Measurements from ENCODE around the gene MTERF2.

Gene MTERF2

GRCh38 chr12:106978035-106978800 lies 8.7 kb downstream of the MTERF2 start:
- H3K4me1 Mint-ChIP-seq (ENCODE audit: low read depth): no peaks in the 10 kb centered on the region
- no peak for DNase-seq (ENCODE audit: low spot score)
- no peaks in the 10 kb centered on the region for H3K27me3 Mint-ChIP-seq (ENCODE audit: low read depth)
- peaks cover 11% of the 10 kb centered on the region for H3K36me3 Mint-ChIP-seq (ENCODE audit: low read depth)
- no peak overlapping the region for H3K27ac Mint-ChIP-seq
- no peaks in the 10 kb centered on the region for H3K9me3 Mint-ChIP-seq
- no peak overlapping the region for H3K4me3 Mint-ChIP-seq

DNA sequence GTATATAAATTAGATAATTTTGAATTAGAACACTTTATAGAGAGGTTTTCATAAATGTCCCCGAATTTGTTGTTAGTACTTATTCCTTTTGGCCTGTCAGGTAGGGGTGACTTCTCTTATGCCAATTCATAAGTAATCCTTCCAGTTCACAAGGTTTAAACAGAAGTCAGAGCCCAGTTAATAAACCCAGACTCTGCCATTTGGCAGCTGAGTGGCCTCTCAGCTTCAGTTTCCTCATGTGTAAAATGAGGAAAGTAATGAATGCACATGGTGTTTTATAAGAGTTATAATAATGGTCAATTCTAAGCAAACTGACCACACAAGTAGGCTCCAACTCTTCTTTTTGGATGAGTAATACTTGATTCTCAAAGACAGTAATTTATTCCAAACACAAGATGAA lies 10.3 kb downstream of the MTERF2 start:
- no peak overlapping the region for H3K4me3 Mint-ChIP-seq
- H3K36me3 Mint-ChIP-seq (ENCODE audit: low read depth): peaks cover 11% of the 10 kb centered on the region
- no peak for DNase-seq (ENCODE audit: low spot score)
- H3K4me1 Mint-ChIP-seq (ENCODE audit: low read depth): no peaks in the 10 kb centered on the region
- no peaks in the 10 kb centered on the region for H3K27me3 Mint-ChIP-seq (ENCODE audit: low read depth)
- H3K27ac Mint-ChIP-seq: no peak overlapping the region
- no peaks in the 10 kb centered on the region for H3K9me3 Mint-ChIP-seq

GRCh38 chr12:106975993-106976658 lies 10.8 kb downstream of the MTERF2 start:
- Mint-ChIP-seq H3K27ac (no peak overlapping the region), H3K27me3 (ENCODE audit: low read depth) (no peaks in the 10 kb centered on the region), H3K4me1 (ENCODE audit: low read depth) (no peaks in the 10 kb centered on the region), H3K4me3 (no peak overlapping the region), H3K9me3 (no peaks in the 10 kb centered on the region), H3K36me3 (ENCODE audit: low read depth) (peaks cover 14% of the 10 kb centered on the region)
- DNase-seq (ENCODE audit: low spot score): no peak

- Mint-ChIP-seq H3K36me3 (ENCODE audit: low read depth) (peaks cover 19% of the 10 kb centered on the region), H3K27me3 (ENCODE audit: low read depth) (no peaks in the 10 kb centered on the region), H3K9me3 (no peaks in the 10 kb centered on the region), H3K27ac (no peak overlapping the region), H3K4me3 (no peak overlapping the region), H3K4me1 (ENCODE audit: low read depth) (peaks cover 2% of the 10 kb centered on the region)
- no peak for DNase-seq (ENCODE audit: low spot score)
Measured at GRCh38 chr12:106975098-106975497, 11.8 kb downstream of the MTERF2 start.

DNA sequence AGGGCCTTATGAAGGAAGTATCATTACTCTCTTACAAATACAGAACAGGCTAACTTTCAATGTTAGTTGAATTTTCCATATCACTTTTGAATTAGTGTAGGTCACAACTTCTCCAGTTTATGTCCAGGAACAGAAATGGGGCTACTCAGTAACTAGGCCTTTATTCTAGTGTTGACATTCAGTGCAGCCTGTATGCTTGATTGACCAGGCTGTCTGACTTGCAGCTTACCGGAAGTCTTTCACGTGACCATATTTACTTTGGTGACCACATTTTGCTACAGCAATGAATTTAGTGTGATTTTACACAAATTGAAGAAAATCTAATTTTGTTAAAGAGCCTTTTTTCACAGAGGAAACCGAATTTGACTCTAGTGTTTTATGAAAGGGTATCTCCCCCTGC lies 12.4 kb downstream of the MTERF2 start:
- H3K9me3 Mint-ChIP-seq: no peaks in the 10 kb centered on the region
- H3K36me3 Mint-ChIP-seq (ENCODE audit: low read depth): peaks cover 19% of the 10 kb centered on the region
- H3K4me1 Mint-ChIP-seq (ENCODE audit: low read depth): peaks cover 2% of the 10 kb centered on the region
- DNase-seq (ENCODE audit: low spot score): no peak
- no peaks in the 10 kb centered on the region for H3K27me3 Mint-ChIP-seq (ENCODE audit: low read depth)
- H3K4me3 Mint-ChIP-seq: no peak overlapping the region
- no peak overlapping the region for H3K27ac Mint-ChIP-seq

GRCh38 chr12:106973545-106973944 lies 13.4 kb downstream of the MTERF2 start:
- Mint-ChIP-seq H3K27me3 (ENCODE audit: low read depth) (no peaks in the 10 kb centered on the region), H3K4me3 (no peak overlapping the region), H3K36me3 (ENCODE audit: low read depth) (peaks cover 20% of the 10 kb centered on the region), H3K27ac (no peak overlapping the region), H3K4me1 (ENCODE audit: low read depth) (peaks cover 2% of the 10 kb centered on the region), H3K9me3 (no peaks in the 10 kb centered on the region)
- DNase-seq (ENCODE audit: low spot score): no peak

DNA sequence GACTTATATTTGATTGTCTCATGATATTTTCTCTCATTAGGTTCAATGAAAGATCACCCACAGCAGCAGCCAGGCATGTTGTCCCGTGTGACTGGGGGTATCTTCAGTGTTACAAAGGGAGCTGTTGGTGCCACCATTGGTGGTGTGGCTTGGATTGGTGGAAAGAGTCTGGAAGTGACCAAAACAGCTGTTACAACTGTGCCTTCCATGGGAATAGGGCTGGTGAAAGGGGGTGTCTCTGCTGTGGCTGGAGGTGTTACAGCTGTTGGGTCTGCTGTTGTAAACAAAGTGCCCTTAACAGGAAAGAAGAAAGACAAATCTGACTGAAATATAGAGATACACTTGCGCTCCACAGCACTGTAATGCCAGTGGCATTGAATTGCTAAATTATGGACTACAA lies 15.9 kb downstream of the MTERF2 start:
- Mint-ChIP-seq H3K27ac (no peak overlapping the region), H3K4me3 (no peak overlapping the region), H3K4me1 (ENCODE audit: low read depth) (peaks cover 2% of the 10 kb centered on the region), H3K9me3 (no peaks in the 10 kb centered on the region), H3K27me3 (ENCODE audit: low read depth) (no peaks in the 10 kb centered on the region), H3K36me3 (ENCODE audit: low read depth) (peaks cover 26% of the 10 kb centered on the region)
- no peak for DNase-seq (ENCODE audit: low spot score)

DNA sequence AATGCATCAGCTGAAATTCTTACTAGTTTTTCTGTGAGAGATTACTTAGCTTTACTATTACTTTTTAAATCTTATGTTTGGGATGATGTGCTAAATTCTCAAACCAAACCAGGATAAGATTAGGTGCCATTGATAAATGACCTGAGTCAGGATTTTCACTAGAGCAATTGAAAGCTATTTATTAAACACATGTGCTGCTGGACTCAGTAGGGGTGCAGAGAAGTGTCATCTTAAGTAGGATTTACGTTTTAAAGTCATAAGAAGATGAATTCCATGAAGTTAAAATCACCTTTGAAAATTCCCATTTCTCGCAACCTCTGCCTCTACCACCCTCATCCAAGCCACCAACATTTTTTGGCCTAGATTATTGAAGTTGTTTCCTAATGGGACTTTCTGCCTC lies 22.4 kb downstream of the MTERF2 start:
- Mint-ChIP-seq H3K27ac (no peak overlapping the region), H3K9me3 (no peaks in the 10 kb centered on the region), H3K4me1 (ENCODE audit: low read depth) (peaks cover 4% of the 10 kb centered on the region), H3K4me3 (no peak overlapping the region), H3K27me3 (ENCODE audit: low read depth) (no peaks in the 10 kb centered on the region), H3K36me3 (ENCODE audit: low read depth) (peaks cover 21% of the 10 kb centered on the region)
- DNase-seq (ENCODE audit: low spot score): no peak

DNA sequence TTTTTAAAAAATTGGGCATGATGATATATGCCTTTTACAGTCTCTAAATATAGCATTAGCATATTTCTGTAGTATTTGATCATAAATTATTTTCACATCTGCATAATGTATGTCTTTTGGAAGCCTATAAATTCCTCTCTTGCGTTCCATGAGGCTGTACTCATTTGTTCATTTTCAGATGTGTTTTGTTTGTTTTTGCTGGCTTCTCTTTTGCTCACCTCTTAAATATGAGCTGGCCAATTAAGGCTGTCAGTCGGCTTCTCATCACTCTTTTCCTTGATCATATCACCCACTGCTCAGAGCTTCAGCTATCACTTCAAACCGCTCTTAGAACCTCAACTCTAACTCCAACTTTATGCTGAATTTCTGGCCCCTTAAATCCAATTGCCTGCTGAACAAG lies 24.7 kb downstream of the MTERF2 start:
- no peak for DNase-seq (ENCODE audit: low spot score)
- H3K4me1 Mint-ChIP-seq (ENCODE audit: low read depth): peaks cover 18% of the 10 kb centered on the region
- H3K36me3 Mint-ChIP-seq (ENCODE audit: low read depth): peaks cover 14% of the 10 kb centered on the region
- no peak overlapping the region for H3K4me3 Mint-ChIP-seq
- no peaks in the 10 kb centered on the region for H3K27me3 Mint-ChIP-seq (ENCODE audit: low read depth)
- no peaks in the 10 kb centered on the region for H3K9me3 Mint-ChIP-seq
- no peak overlapping the region for H3K27ac Mint-ChIP-seq

GRCh38 chr12:106960443-106960842 lies 26.5 kb downstream of the MTERF2 start:
- H3K36me3 Mint-ChIP-seq (ENCODE audit: low read depth): peaks cover 10% of the 10 kb centered on the region
- no peak overlapping the region for H3K4me3 Mint-ChIP-seq
- H3K4me1 Mint-ChIP-seq (ENCODE audit: low read depth): peaks cover 24% of the 10 kb centered on the region
- DNase-seq (ENCODE audit: low spot score): no peak
- H3K27ac Mint-ChIP-seq: no peak overlapping the region
- H3K9me3 Mint-ChIP-seq: no peaks in the 10 kb centered on the region
- no peaks in the 10 kb centered on the region for H3K27me3 Mint-ChIP-seq (ENCODE audit: low read depth)

DNA sequence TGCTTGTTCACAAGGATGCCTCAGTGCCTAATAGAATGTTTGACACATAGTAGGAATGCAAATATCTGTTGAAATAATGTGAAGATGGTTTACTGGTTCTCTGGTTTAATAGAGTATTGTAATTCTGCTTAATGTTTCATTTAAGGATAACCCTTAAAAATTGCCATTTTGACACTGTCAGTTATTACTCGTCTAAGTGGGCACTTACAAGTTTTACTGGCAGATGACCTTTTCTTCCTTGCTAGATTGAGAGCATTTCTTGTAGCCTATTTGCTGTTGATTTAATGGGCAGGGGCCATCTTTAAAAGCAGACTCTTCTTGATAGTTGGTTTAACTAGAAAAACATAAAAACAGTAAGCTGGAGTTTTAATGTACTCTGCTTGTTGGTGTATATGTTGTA lies 29.4 kb downstream of the MTERF2 start:
- peaks cover 3% of the 10 kb centered on the region for H3K27me3 Mint-ChIP-seq (ENCODE audit: low read depth)
- H3K9me3 Mint-ChIP-seq: no peaks in the 10 kb centered on the region
- H3K4me1 Mint-ChIP-seq (ENCODE audit: low read depth): peaks cover 26% of the 10 kb centered on the region
- DNase-seq (ENCODE audit: low spot score): no peak
- H3K36me3 Mint-ChIP-seq (ENCODE audit: low read depth): peaks cover 9% of the 10 kb centered on the region
- peak overlapping the region; percentile 94 for H3K4me3 Mint-ChIP-seq
- H3K27ac Mint-ChIP-seq: peak overlapping the region; percentile 91

GRCh38 chr12:106956048-106956578 lies 30.8 kb downstream of the MTERF2 start:
- peaks cover 6% of the 10 kb centered on the region for H3K36me3 Mint-ChIP-seq (ENCODE audit: low read depth)
- H3K27me3 Mint-ChIP-seq (ENCODE audit: low read depth): peaks cover 6% of the 10 kb centered on the region
- H3K9me3 Mint-ChIP-seq: no peaks in the 10 kb centered on the region
- peak overlapping the region; percentile 91 for H3K27ac Mint-ChIP-seq
- peak; percentile 53 for DNase-seq (ENCODE audit: low spot score)
- H3K4me3 Mint-ChIP-seq: peak overlapping the region; percentile 94
- peaks cover 27% of the 10 kb centered on the region for H3K4me1 Mint-ChIP-seq (ENCODE audit: low read depth)

DNA sequence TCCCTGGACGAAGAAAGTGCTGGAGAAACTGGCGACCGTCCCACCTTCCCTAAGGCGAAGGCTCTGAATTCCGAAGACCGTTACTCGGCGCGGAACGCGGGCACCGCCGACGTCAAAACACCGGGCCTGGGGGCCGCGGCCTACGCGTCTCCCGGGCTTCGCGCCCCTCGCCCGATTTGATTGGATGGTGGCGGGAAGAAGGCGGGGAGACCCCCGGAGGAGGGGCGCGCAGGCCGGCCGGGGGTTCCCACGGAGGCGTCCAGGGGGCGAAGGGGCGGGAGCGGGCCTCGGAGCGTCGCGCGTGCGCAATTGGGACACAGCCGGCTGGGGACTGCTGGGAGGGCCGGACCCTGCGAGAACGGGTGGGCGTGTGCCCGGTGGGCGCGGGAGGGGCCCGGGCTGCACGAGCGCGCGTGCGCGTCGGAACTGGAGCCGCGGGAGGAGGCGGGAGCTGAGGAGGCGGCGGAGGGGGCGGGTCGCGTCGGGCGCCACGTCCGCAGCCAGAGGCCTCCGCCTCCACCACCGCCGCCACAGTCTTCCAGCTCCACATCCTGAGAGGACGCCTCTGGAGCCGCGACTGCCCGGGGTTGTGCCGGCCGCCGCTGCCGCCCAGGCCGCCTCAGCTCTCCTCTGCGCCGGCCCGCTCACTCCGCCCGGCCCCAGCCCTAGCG lies 31.4 kb downstream of the MTERF2 start, which contains the start of gene TMEM263:
TSS of gene TMEM263 (plus strand) at position 531 of the 671 bp plus-strand sequence. CDS start 11,210 bp downstream, outside the sequence.
- peak; percentile 92 for DNase-seq (ENCODE audit: low spot score)
- peak within 1 kb of the TSS; percentile 93 for H3K27ac Mint-ChIP-seq
- peaks cover 6% of the 10 kb centered on the region for H3K36me3 Mint-ChIP-seq (ENCODE audit: low read depth)
- peak within 1 kb of the TSS; percentile 94 for H3K4me3 Mint-ChIP-seq
- no peaks in the 10 kb centered on the region for H3K9me3 Mint-ChIP-seq
- H3K27me3 Mint-ChIP-seq (ENCODE audit: low read depth): peaks cover 9% of the 10 kb centered on the region
- H3K4me1 Mint-ChIP-seq (ENCODE audit: low read depth): peaks cover 27% of the 10 kb centered on the region
